H1 (cell line): ENCODE results near the gene PSMC2. TPM values are rescaled to one million over a fixed set of nuclear protein-coding genes. Genes with fewer than 3 reads are reported as not detected.

Experiments
- ATF2 ChIP-seq: IDR thresholded peaks from 2 replicates; pipeline ENCODE4 v1.6.1; 2012; ENCODE audit warnings: low read length, inconsistent platforms
- BRCA1 ChIP-seq: IDR thresholded peaks from 2 replicates; pipeline ENCODE4 v1.6.1; 2012; ENCODE audit warnings: low read depth, low read length, improper control_type of control experiment
- CREB1 ChIP-seq: IDR thresholded peaks from 2 replicates; pipeline ENCODE4 v1.6.1; 2012; ENCODE audit warnings: inconsistent platforms
- JUN ChIP-seq: IDR thresholded peaks from 2 replicates; pipeline ENCODE4 v1.6.1; 2011; ENCODE audit warnings: low read depth, mild to moderate bottlenecking, improper control_type of control experiment, low read length
- JUND ChIP-seq: IDR thresholded peaks from 2 replicates; pipeline ENCODE4 v1.6.1; 2011; ENCODE audit warnings: mild to moderate bottlenecking, improper control_type of control experiment, low read length
- KDM4A ChIP-seq: IDR thresholded peaks from one replicate; pipeline ENCODE4 v1.7.1; 2012; ENCODE audit warnings: low read depth, mild to moderate bottlenecking, moderate library complexity, low read length, inconsistent platforms; ENCODE audit not compliant: severe bottlenecking
- RAD21 ChIP-seq, 2 experiments: IDR thresholded peaks in 1 of 2; conservative IDR thresholded peaks in 1 of 2; 2 replicates each; pipeline ENCODE4 v1.6.1; 2011; ENCODE audit warnings: low read depth in 2 of 2, low read length in 2 of 2, improper control_type of control experiment in 1 of 2, inconsistent platforms in 1 of 2, mild to moderate bottlenecking in 1 of 2, moderate library complexity in 1 of 2
- RNF2 ChIP-seq: fragments of 200-900, 300-1000 bp; sonication (generic); IDR thresholded peaks from 2 replicates; pipeline ENCODE4 v1.7.1; 2016; ENCODE audit warnings: borderline replicate concordance, low read depth, mild to moderate bottlenecking, antibody characterized with exemption, low read length; ENCODE audit not compliant: poor library complexity, severe bottlenecking; ENCODE audit errors: missing control alignments
- SP4 ChIP-seq: IDR thresholded peaks from 2 replicates; pipeline ENCODE4 v1.6.1; 2012; ENCODE audit warnings: low read length, inconsistent platforms
- TCF12 ChIP-seq: IDR thresholded peaks from 2 replicates; pipeline ENCODE4 v1.6.1; 2011; ENCODE audit warnings: low read depth, mild to moderate bottlenecking, low read length
- polyA plus RNA-seq, 7 experiments: library from polyadenylated mRNA; depleted of rRNA in 3 of 7; stranded (reverse) in 5 of 7; unstranded in 2 of 7; fragments of >200 nt in 5 of 7; fragments of 200-250 nt in 2 of 7; gene quantifications; 1 replicate in 5 of 7; 2 replicates in 1 of 7; 4 replicates in 1 of 7; pipeline versions ENCODE4 v1.2.1 to v1.2.3, GENCODE V29; 2011 to 2013; ENCODE audit warnings: missing spikeins in 2 of 7, mixed read lengths in 2 of 7
- total RNA-seq: library from RNA; stranded (reverse); fragmentation: NEBNext Ultra II Directional; extraction: Animal tissue kit (Norgen Biotek cat#: 25700); gene quantifications from 2 replicates; pipeline ENCODE4 v1.2.1, GENCODE V29; 2021

The PSMC2 gene
- total and polyA plus RNA-seq, 2 of the 8 experiments (the other 6 are each of a cell fraction or from before 2014, with no cell fraction given), result 80.9 to 141 TPM

- no peak for TF ChIP-seq ATF2
- no peak for TF ChIP-seq SP4
- no peak for TF ChIP-seq JUN
- TF ChIP-seq BRCA1, result no peak
- no peak for TF ChIP-seq KDM4A
- no peak for TF ChIP-seq RNF2
- no peak for TF ChIP-seq TCF12
- TF ChIP-seq RAD21 (IDR thresholded peaks at IDR 0.05 in 1 of 2, conservative IDR thresholded peaks at IDR 0.05 in 1 of 2; ENCODE audit: low read depth in 2 of 2, low read length in 2 of 2), result no peak
- TF ChIP-seq CREB1, result no peak
- TF ChIP-seq JUND, result no peak
- TF ChIP-seq, all 59 proteins: peak for 0
Measured at GRCh38 chr7:103348452-103348851, 1.0 kb downstream of the PSMC2 start (continued).
